Thoracic aorta (tissue), 2 donors: ENCODE measurements around the gene DNAJB2. TPM values are rescaled to one million over a fixed set of nuclear protein-coding genes. Genes with fewer than 3 reads are reported as not detected.

ENCODE experiments used
- ATAC-seq: fragments of 150-250 bp; one replicate; pipeline ENCODE4 v1.8.0; 2017; ENCODE audit warnings: low read depth; ENCODE audit not compliant: insufficient number of reproducible peaks, low FRiP score
- DNase-seq: peaks from one replicate; pipeline ENCODE4 v3.0.0-alpha.2; 2020; ENCODE audit warnings: low spot score
- H3K27ac ChIP-seq, 2 donors: fragments of 200-600 bp; sonication (generic); 1 replicate in 1 of 2; 2 replicates in 1 of 2; pipeline ENCODE4 v1.5.1; 2016; ENCODE audit warnings: mild to moderate bottlenecking in 2 of 2, moderate library complexity in 2 of 2
- H3K27me3 ChIP-seq: fragments of 200-600 bp; sonication (generic); replicated peaks from 2 replicates; pipeline ENCODE4 v1.6.0; 2016; ENCODE audit warnings: mild to moderate bottlenecking; ENCODE audit not compliant: insufficient read depth
- H3K36me3 ChIP-seq: fragments of 200-600 bp; sonication (generic); one replicate; pipeline ENCODE4 v1.5.1; 2016
- H3K4me1 ChIP-seq, 2 donors: fragments of 200-600 bp; sonication (generic); 1 replicate in 1 of 2; 2 replicates in 1 of 2; pipeline versions ENCODE4 v1.5.1 to v1.6.0; 2016; ENCODE audit warnings: low read depth in 2 of 2, mild to moderate bottlenecking in 1 of 2; ENCODE audit not compliant: control insufficient read depth in 1 of 2
- H3K4me3 ChIP-seq: fragments of 200-600 bp; sonication (generic); 2 replicates; pipeline ENCODE4 v1.5.1; 2016; ENCODE audit warnings: mild to moderate bottlenecking
- H3K9me3 ChIP-seq: fragments of 200-600 bp; sonication (generic); 2 replicates; pipeline ENCODE4 v1.5.1; 2016
- CTCF ChIP-seq: fragments of 200-600 bp; sonication (generic); IDR thresholded peaks from one replicate; pipeline ENCODE4 v1.5.1; 2019; ENCODE audit warnings: antibody characterized with exemption
- total RNA-seq, 2 donors: library from RNA; depleted of rRNA; stranded (reverse); fragments of >200 nt; gene quantifications; one replicate each; pipeline versions ENCODE4 v1.1.0 to v1.2.3, GENCODE V29; 2016

DNAJB2 gene
- total RNA-seq, 2 donors from 2014 or later = 56.9 to 61.2 TPM

GRCh38 chr2:219249203-219249980 lies 29.8 kb upstream of the DNAJB2 start:
- DNase-seq = peak; percentile 81
- Histone ChIP-seq H3K9me3 (no peaks in the 10 kb centered on the region), H3K36me3 (peaks cover 7% of the 10 kb centered on the region), H3K27me3 (no peaks in the 10 kb centered on the region), H3K4me3 (peak overlapping the region; percentile 59), H3K27ac (peak overlapping the region; percentile 88 to 95), H3K4me1 (peaks cover 48 to 82% of the 10 kb centered on the region in 2 donors)
- ATAC-seq = peak; percentile 51
- no peak for TF ChIP-seq CTCF

- Histone ChIP-seq H3K27ac (peak overlapping the region; percentile 88 to 95), H3K27me3 (no peaks in the 10 kb centered on the region), H3K4me1 (peaks cover 43 to 83% of the 10 kb centered on the region in 2 donors), H3K36me3 (peaks cover 7% of the 10 kb centered on the region), H3K9me3 (no peaks in the 10 kb centered on the region), H3K4me3 (peak overlapping the region; percentile 59)
- no peak for DNase-seq
- no peak for TF ChIP-seq CTCF
- ATAC-seq = no peak
Observed at GRCh38 chr2:219250049-219250781, 29.0 kb upstream of the DNAJB2 start.

- no peaks in the 10 kb centered on the region for H3K9me3 ChIP-seq
- no peak for DNase-seq
- peak overlapping the region; percentile 88 to 95 for H3K27ac ChIP-seq
- no peak for TF ChIP-seq CTCF
- no peaks in the 10 kb centered on the region for H3K27me3 ChIP-seq
- H3K36me3 ChIP-seq = peaks cover 7% of the 10 kb centered on the region
- H3K4me3 ChIP-seq = peak overlapping the region; percentile 76
- ATAC-seq = no peak
- peaks cover 37 to 73% of the 10 kb centered on the region in 2 donors for H3K4me1 ChIP-seq
Observed at GRCh38 chr2:219251656-219252055, 27.5 kb upstream of the DNAJB2 start.

- H3K27ac ChIP-seq = peak overlapping the region; percentile 88 to 95
- ATAC-seq (no peak), DNase-seq (no peak)
- H3K36me3 ChIP-seq = peaks cover 7% of the 10 kb centered on the region
- no peaks in the 10 kb centered on the region for H3K9me3 ChIP-seq
- H3K4me1 ChIP-seq = peaks cover 37 to 69% of the 10 kb centered on the region in 2 donors
- no peak for TF ChIP-seq CTCF
- H3K27me3 ChIP-seq = no peaks in the 10 kb centered on the region
- H3K4me3 ChIP-seq = peak overlapping the region; percentile 76
Observed at GRCh38 chr2:219252084-219252483, 27.1 kb upstream of the DNAJB2 start.

- H3K27me3 ChIP-seq = no peaks in the 10 kb centered on the region
- H3K4me3 ChIP-seq = peak overlapping the region; percentile 76
- H3K4me1 ChIP-seq = peaks cover 37 to 65% of the 10 kb centered on the region in 2 donors
- H3K27ac ChIP-seq = peak overlapping the region; percentile 88 to 95
- no peak for TF ChIP-seq CTCF
- no peak for ATAC-seq
- H3K36me3 ChIP-seq = peaks cover 7% of the 10 kb centered on the region
- no peak for DNase-seq
- no peaks in the 10 kb centered on the region for H3K9me3 ChIP-seq
Observed at GRCh38 chr2:219252570-219252899, 26.6 kb upstream of the DNAJB2 start.
